Endothelial cell of umbilical vein (primary cell): Measurements from ENCODE around the gene PLPP7. TPM values are rescaled to one million over a fixed set of nuclear protein-coding genes. Genes with fewer than 3 reads are reported as not detected.

Experiments used
- BruUV-seq: library from RNA; stranded (reverse); fragments of 400-500 nt; replicated peaks from 2 replicates; lab custom pipeline; 2021; lab: Mats Ljungman, UMichigan
- CTCF ChIA-PET: fragments of 300-600, 350-600 bp; sonication (Branson Sonifier 250); formaldehyde crosslinking; loops from one replicate; lab custom pipeline; 2021; ENCODE audit warnings: antibody characterized with exemption, inconsistent platforms; lab: Charles Lee
- POLR2A ChIA-PET: fragments of 300-600, 350-600 bp; sonication (Branson Sonifier 250); formaldehyde crosslinking; loops from one replicate; lab custom pipeline; 2021; ENCODE audit warnings: antibody characterized with exemption, inconsistent platforms; lab: Charles Lee
- DNase-seq: peaks from one replicate; pipeline ENCODE4 v3.0.0-alpha.2; 2011; ENCODE audit warnings: low read depth, low spot score
- FAIRE-seq: peaks from 2 replicates; lab custom pipeline; 2011; peaks lifted over from hg19 to GRCh38; lab: Jason Lieb, UNC
- H2AFZ ChIP-seq: 2 replicates; pipeline ENCODE4 v1.6.0; 2012; ENCODE audit warnings: low read depth, low read length, control low read depth, inconsistent platforms
- H3K27ac ChIP-seq: 2 replicates; pipeline ENCODE4 v1.5.1; 2011; ENCODE audit warnings: low read depth, mild to moderate bottlenecking, control low read depth, low read length, moderate library complexity; ENCODE audit not compliant: insufficient read depth
- H3K27me3 ChIP-seq, 2 experiments: 2 replicates each; pipeline versions ENCODE4 v1.6.0 to v1.6.1; 2011; ENCODE audit warnings: low read length in 2 of 2, mixed read lengths in 1 of 2; ENCODE audit not compliant: control insufficient read depth in 2 of 2, insufficient read depth in 2 of 2
- H3K36me3 ChIP-seq, 2 experiments: 2 replicates in 1 of 2; 3 replicates in 1 of 2; pipeline ENCODE4 v1.5.1; 2011; ENCODE audit warnings: low read length in 2 of 2, mild to moderate bottlenecking in 1 of 2, moderate library complexity in 1 of 2; ENCODE audit not compliant: control insufficient read depth in 2 of 2, insufficient read depth in 2 of 2; ENCODE audit errors: extremely low read depth in 1 of 2
- H3K4me1 ChIP-seq: 3 replicates; pipeline ENCODE4 v1.5.1; 2011; ENCODE audit warnings: mild to moderate bottlenecking, low read length; ENCODE audit not compliant: control insufficient read depth, insufficient read depth; ENCODE audit errors: extremely low read depth
- H3K4me2 ChIP-seq: 2 replicates; pipeline ENCODE4 v1.6.1; 2011; ENCODE audit warnings: low read length, control low read depth, mixed read lengths; ENCODE audit not compliant: insufficient read depth
- H3K4me3 ChIP-seq, 3 experiments: fragments of 200-600 bp in 1 of 3; sonication (generic), shearing (Covaris generic) in 1 of 3; replicated peaks in 1 of 3; 2 replicates each; pipeline ENCODE4 v1.5.1; 2011 to 2016; ENCODE audit warnings: control low read depth in 3 of 3, low read length in 3 of 3, mild to moderate bottlenecking in 2 of 3, inconsistent platforms in 1 of 3, low read depth in 1 of 3, moderate library complexity in 1 of 3; ENCODE audit not compliant: insufficient read depth in 1 of 3
- H3K79me2 ChIP-seq: 2 replicates; pipeline ENCODE4 v1.6.0; 2012; ENCODE audit warnings: low read length, inconsistent platforms; ENCODE audit not compliant: control insufficient read depth, insufficient read depth
- H3K9ac ChIP-seq: replicated peaks from 2 replicates; pipeline ENCODE3; 2011; ENCODE audit warnings: low read length, control low read depth; ENCODE audit not compliant: insufficient read depth; ENCODE audit errors: extremely low read depth
- H3K9me1 ChIP-seq: replicated peaks from 3 replicates; pipeline ENCODE4 v1.6.0; 2011; ENCODE audit warnings: mild to moderate bottlenecking, low read length; ENCODE audit not compliant: control insufficient read depth, insufficient read depth; ENCODE audit errors: extremely low read depth
- H3K9me3 ChIP-seq: replicated peaks from 2 replicates; pipeline ENCODE4 v1.5.1; 2012; ENCODE audit warnings: low read length, inconsistent platforms; ENCODE audit not compliant: control insufficient read depth, insufficient read depth
- H4K20me1 ChIP-seq: replicated peaks from 2 replicates; pipeline ENCODE3; 2011; ENCODE audit warnings: mild to moderate bottlenecking, low read length; ENCODE audit not compliant: control insufficient read depth, insufficient read depth; ENCODE audit errors: extremely low read depth
- EZH2 ChIP-seq: IDR thresholded peaks from 2 replicates; pipeline ENCODE4 v1.6.1; 2012; ENCODE audit warnings: borderline replicate concordance, low read depth, mild to moderate bottlenecking, moderate library complexity, low read length, inconsistent platforms; ENCODE audit not compliant: severe bottlenecking
- GATA2 ChIP-seq: IDR thresholded peaks from 2 replicates; pipeline ENCODE4 v1.7.0; 2011; ENCODE audit warnings: low read depth, mild to moderate bottlenecking, moderate library complexity, mixed read lengths, low read length; ENCODE audit not compliant: insufficient read length, insufficient read depth
- POLR2A ChIP-seq: IDR thresholded peaks from 2 replicates; pipeline ENCODE4 v1.6.1; 2012; ENCODE audit warnings: low read depth, mild to moderate bottlenecking, control low read depth, low read length
- POLR2AphosphoS5 ChIP-seq: IDR thresholded peaks from 2 replicates; pipeline ENCODE4 v1.6.1; 2012; ENCODE audit warnings: low read depth, mild to moderate bottlenecking, control low read depth, low read length, moderate library complexity; ENCODE audit not compliant: insufficient read depth
- dilution Hi-C: fragments of 300-500 bp; cut with MboI; formaldehyde crosslinking; loops from one replicate; pipeline ENCODE4 v1.15.0; 2019; ENCODE audit warnings: low sequenced_read_pairs; ENCODE audit not compliant: extremely low pct_ligation_motif_present
- intact Hi-C: fragments of 100-400 bp; cut with micrococcal nuclease; formaldehyde crosslinking; loops from one replicate; pipeline ENCODE4 v1.10.0; 2022
- polyA plus RNA-seq, 4 experiments: library from polyadenylated mRNA; depleted of rRNA in 3 of 4; stranded (reverse) in 3 of 4; unstranded in 1 of 4; fragments of >200 nt; gene quantifications; 2 replicates each; pipeline versions ENCODE4 v1.2.1 to v1.2.3, GENCODE V29; 2011 to 2012; ENCODE audit warnings: missing spikeins in 1 of 4
- total RNA-seq: library from RNA; stranded (reverse); gene quantifications from 2 replicates; pipeline ENCODE4 v1.2.3, GENCODE V29; 2021

Gene PLPP7
- total and polyA plus RNA-seq, 2 donors (not counting 3 experiments of a cell fraction or from before 2014, with no cell fraction given): 2.1 to 2.7 TPM

DNA sequence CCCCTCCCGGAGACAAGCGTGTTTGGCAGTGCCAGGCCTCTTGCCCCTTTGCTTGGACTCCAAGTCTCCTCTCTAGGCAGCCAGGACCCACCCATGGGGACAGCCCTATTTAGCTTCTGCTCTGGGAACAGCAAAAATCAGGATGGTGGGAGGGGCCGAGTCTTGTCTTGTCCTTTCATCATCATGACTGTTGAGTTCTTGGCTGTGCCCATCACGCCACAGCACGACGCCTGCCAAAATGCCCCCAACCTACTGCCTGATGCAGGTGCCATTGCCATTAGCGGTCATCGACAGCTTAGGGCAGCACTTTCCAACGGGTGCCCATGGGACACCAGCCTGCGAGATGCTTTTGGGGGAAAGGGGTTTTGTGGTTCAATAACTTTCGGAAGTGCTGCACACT lies 18.9 kb downstream of the PLPP7 start:
- H3K27ac ChIP-seq: no peak overlapping the region
- no peak overlapping the region for H2AFZ ChIP-seq
- no peaks in the 10 kb centered on the region for H3K9me1 ChIP-seq
- H3K4me3 ChIP-seq: no peak overlapping the region
- intact Hi-C loops (no loop called here), dilution Hi-C loops (no loop called here)
- H3K4me2 ChIP-seq: no peak overlapping the region
- no peak overlapping the region for H3K9ac ChIP-seq
- FAIRE-seq: no peak
- H3K36me3 ChIP-seq: no peaks in the 10 kb centered on the region
- H3K79me2 ChIP-seq: no peaks in the 10 kb centered on the region
- no peaks in the 10 kb centered on the region for H3K27me3 ChIP-seq
- ChIA-PET CTCF (interaction anchor here (1.3 kb wide), 1 partner anchor 28 kb away, joined by 4 read pairs; no protein-coding TSS in a partner anchor), POLR2A (no interaction called here)
- TF ChIP-seq POLR2AphosphoS5 (no peak), EZH2 (no peak), POLR2A (no peak)
- H4K20me1 ChIP-seq: no peaks in the 10 kb centered on the region
- DNase-seq: no peak
- no peaks in the 10 kb centered on the region for H3K9me3 ChIP-seq
- BruUV-seq: no TSS peak
- no peaks in the 10 kb centered on the region for H3K4me1 ChIP-seq

DNA sequence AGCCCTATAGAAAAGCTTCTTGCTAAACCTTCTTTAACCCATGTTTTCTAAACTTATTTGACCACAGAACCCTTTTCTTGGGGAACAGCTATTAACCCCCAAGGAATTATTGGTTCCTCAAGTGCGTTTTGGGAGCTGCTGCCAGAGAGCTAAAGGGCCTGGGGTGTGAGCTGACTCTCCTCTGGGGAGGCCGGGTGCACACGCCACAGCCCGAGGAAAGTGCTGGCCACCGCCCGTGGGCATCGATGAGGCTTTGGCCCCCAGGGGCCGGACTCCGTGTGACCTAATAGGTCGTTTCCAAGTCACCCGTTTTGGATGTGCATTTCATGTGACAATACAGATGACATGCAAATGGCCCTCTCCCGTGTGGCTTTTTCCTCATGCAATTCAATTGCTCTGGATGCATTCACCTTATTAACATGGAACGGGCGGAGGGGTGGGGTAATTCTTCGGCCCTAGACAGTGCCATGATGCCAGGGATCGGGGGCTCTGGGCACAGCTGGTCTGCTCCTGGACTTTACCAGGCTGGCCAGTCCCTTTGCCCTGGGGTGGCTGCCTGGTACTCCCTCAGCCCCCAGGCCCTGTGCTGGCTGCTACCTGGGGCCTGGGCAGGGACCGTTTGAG lies 19.5 kb downstream of the PLPP7 start:
- ChIA-PET POLR2A (no interaction called here), CTCF (interaction anchor here (1.3 kb wide), 1 partner anchor 27 kb away, joined by 4 read pairs; no protein-coding TSS in a partner anchor)
- no peak overlapping the region for H3K4me2 ChIP-seq
- DNase-seq: no peak
- dilution Hi-C loops (no loop called here), intact Hi-C loops (no loop called here)
- H3K27ac ChIP-seq: no peak overlapping the region
- no peaks in the 10 kb centered on the region for H3K36me3 ChIP-seq
- no peak overlapping the region for H3K4me3 ChIP-seq
- no peak for FAIRE-seq
- no peak for TF ChIP-seq GATA2
- no peak for TF ChIP-seq POLR2A
- no peaks in the 10 kb centered on the region for H4K20me1 ChIP-seq
- H3K4me1 ChIP-seq: no peaks in the 10 kb centered on the region
- H3K79me2 ChIP-seq: no peaks in the 10 kb centered on the region
- H3K27me3 ChIP-seq: no peaks in the 10 kb centered on the region
- no peak overlapping the region for H2AFZ ChIP-seq
- H3K9ac ChIP-seq: no peak overlapping the region
- H3K9me3 ChIP-seq: no peaks in the 10 kb centered on the region
- no TSS peak for BruUV-seq
- no peaks in the 10 kb centered on the region for H3K9me1 ChIP-seq
